Neural cell (in vitro differentiated cells): Measurements from ENCODE around the gene NGB.

ENCODE experiments used
- EP300 ChIP-seq: fragments of 450-650 bp; conservative IDR thresholded peaks from 2 replicates; pipeline ENCODE4 v1.6.1; 2014; ENCODE audit warnings: antibody characterized with exemption, mild to moderate bottlenecking, moderate library complexity; ENCODE audit not compliant: poor library complexity, severe bottlenecking
- EZH2 ChIP-seq: fragments of 200-600, 300-800 bp; shearing (Covaris generic), sonication (generic); IDR thresholded peaks from 2 replicates; pipeline ENCODE4 v1.6.1; 2014; ENCODE audit warnings: antibody characterized with exemption, low read length, borderline replicate concordance, mild to moderate bottlenecking; ENCODE audit not compliant: insufficient read depth, poor library complexity, severe bottlenecking
- POLR2AphosphoS5 ChIP-seq: IDR thresholded peaks from 2 replicates; pipeline ENCODE4 v1.6.1; 2012
- RAD21 ChIP-seq: fragments of 450-650 bp; conservative IDR thresholded peaks from 2 replicates; pipeline ENCODE4 v1.6.1; 2014; ENCODE audit warnings: antibody characterized with exemption, mild to moderate bottlenecking, moderate library complexity
- SMC3 ChIP-seq: fragments of 450-650 bp; conservative IDR thresholded peaks from 2 replicates; pipeline ENCODE4 v1.6.1; 2014; ENCODE audit warnings: antibody characterized with exemption, mild to moderate bottlenecking, moderate library complexity; ENCODE audit not compliant: poor library complexity
- TAF1 ChIP-seq: IDR thresholded peaks from 2 replicates; pipeline ENCODE4 v1.6.1; 2012; ENCODE audit warnings: low read depth
- TF ChIP-seq, protein P1 (sequence below): fragments of 450-650 bp; IDR thresholded peaks from 2 replicates; pipeline ENCODE4 v1.5.1; 2014; ENCODE audit warnings: antibody characterized with exemption, mild to moderate bottlenecking, moderate library complexity; ENCODE audit not compliant: poor library complexity, severe bottlenecking
- TF ChIP-seq, protein P2 (sequence below): IDR thresholded peaks from 2 replicates; pipeline ENCODE4 v1.6.1; 2012; ENCODE audit warnings: borderline replicate concordance

DNA sequence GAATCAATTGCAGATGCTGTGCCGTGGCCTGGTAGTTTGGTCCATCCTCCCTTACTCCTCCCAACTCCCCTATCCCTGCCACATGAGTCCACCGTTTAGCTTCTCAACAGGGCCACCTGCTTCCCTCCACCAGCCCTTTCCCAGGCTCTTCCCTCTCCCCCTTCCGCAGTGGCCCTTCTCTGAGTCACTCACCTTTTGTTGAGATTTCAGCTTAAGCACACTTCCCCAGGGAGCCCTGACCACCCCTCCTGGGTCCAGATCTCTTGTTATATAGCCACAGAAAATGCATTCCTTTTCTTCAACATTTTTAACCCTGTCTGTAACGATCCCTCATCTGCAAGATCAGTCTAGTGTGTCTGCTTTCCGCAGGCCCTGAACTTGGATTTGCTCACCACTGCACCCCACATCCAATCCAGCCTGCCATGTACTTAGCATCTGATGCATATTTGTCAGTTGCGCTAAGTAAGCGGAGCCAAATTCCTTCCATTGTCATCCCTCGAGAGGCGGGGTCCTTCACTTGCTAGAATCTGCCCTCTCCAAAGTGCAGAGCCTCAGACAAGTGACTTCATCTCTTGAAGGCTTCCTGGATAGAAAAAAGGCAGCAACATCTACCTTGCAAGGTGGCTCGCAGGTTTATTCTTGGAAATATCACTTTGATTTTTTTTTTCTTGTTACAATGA lies 48.3 kb downstream of the NGB start:
- TF ChIP-seq SMC3 (no peak), RAD21 (no peak), EZH2 (no peak), POLR2AphosphoS5 (no peak), TAF1 (no peak), EP300 (no peak)
- TF ChIP-seq, protein P1, sequence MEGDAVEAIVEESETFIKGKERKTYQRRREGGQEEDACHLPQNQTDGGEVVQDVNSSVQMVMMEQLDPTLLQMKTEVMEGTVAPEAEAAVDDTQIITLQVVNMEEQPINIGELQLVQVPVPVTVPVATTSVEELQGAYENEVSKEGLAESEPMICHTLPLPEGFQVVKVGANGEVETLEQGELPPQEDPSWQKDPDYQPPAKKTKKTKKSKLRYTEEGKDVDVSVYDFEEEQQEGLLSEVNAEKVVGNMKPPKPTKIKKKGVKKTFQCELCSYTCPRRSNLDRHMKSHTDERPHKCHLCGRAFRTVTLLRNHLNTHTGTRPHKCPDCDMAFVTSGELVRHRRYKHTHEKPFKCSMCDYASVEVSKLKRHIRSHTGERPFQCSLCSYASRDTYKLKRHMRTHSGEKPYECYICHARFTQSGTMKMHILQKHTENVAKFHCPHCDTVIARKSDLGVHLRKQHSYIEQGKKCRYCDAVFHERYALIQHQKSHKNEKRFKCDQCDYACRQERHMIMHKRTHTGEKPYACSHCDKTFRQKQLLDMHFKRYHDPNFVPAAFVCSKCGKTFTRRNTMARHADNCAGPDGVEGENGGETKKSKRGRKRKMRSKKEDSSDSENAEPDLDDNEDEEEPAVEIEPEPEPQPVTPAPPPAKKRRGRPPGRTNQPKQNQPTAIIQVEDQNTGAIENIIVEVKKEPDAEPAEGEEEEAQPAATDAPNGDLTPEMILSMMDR: no peak
- TF ChIP-seq, protein P2, sequence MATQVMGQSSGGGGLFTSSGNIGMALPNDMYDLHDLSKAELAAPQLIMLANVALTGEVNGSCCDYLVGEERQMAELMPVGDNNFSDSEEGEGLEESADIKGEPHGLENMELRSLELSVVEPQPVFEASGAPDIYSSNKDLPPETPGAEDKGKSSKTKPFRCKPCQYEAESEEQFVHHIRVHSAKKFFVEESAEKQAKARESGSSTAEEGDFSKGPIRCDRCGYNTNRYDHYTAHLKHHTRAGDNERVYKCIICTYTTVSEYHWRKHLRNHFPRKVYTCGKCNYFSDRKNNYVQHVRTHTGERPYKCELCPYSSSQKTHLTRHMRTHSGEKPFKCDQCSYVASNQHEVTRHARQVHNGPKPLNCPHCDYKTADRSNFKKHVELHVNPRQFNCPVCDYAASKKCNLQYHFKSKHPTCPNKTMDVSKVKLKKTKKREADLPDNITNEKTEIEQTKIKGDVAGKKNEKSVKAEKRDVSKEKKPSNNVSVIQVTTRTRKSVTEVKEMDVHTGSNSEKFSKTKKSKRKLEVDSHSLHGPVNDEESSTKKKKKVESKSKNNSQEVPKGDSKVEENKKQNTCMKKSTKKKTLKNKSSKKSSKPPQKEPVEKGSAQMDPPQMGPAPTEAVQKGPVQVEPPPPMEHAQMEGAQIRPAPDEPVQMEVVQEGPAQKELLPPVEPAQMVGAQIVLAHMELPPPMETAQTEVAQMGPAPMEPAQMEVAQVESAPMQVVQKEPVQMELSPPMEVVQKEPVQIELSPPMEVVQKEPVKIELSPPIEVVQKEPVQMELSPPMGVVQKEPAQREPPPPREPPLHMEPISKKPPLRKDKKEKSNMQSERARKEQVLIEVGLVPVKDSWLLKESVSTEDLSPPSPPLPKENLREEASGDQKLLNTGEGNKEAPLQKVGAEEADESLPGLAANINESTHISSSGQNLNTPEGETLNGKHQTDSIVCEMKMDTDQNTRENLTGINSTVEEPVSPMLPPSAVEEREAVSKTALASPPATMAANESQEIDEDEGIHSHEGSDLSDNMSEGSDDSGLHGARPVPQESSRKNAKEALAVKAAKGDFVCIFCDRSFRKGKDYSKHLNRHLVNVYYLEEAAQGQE: no peak
